Measurements from ENCODE around the gene STK32B. TPM values are rescaled to one million over a fixed set of nuclear protein-coding genes. Genes with fewer than 3 reads are reported as not detected.

STK32B gene
- total and polyA plus RNA-seq, 2 donors (not counting 3 experiments of a cell fraction or from before 2014, with no cell fraction given): 5.6 to 7.8 TPM

DNA sequence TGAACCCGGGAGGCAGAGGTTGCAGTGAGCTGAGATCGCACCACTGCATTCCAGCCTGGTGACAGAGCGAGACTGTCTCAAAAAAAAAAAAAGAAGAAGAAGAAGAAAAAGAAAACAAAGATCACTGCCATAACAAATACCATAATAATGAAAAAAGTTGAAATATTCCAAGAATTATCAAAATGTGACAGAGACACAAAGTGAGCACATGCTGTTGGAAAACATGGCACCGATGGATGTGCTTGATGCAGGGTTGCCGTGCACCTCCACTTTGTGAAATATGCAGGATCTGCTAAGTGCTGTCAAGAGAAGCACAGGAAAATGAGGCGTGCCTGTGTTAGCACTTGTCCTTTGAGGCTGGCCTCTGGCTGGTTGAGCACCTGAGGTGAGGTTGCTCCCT is 133.3 kb downstream of the STK32B start:
- Histone ChIP-seq H3K4me3 (replicated peaks in 1 of 3; ENCODE audit: insufficient read depth in 1 of 3, low read depth in 1 of 3, low read length in 3 of 3) (no peak overlapping the region), H3K27me3 (ENCODE audit: control insufficient read depth in 2 of 2, insufficient read depth in 2 of 2, low read length in 2 of 2) (no peaks in the 10 kb centered on the region), H3K27ac (ENCODE audit: insufficient read depth, low read depth, low read length) (no peak overlapping the region), H3K9me3 (replicated peaks; ENCODE audit: control insufficient read depth, insufficient read depth, low read length) (no peaks in the 10 kb centered on the region), H4K20me1 (replicated peaks; ENCODE audit: control insufficient read depth, extremely low read depth, insufficient read depth, low read length) (no peaks in the 10 kb centered on the region), H3K36me3 (ENCODE audit: control insufficient read depth in 2 of 2, extremely low read depth in 1 of 2, insufficient read depth in 2 of 2, low read length in 2 of 2) (no peaks in the 10 kb centered on the region), H3K79me2 (ENCODE audit: control insufficient read depth, insufficient read depth, low read length) (no peaks in the 10 kb centered on the region), H3K4me2 (ENCODE audit: insufficient read depth, low read length) (no peak overlapping the region), H3K9me1 (replicated peaks; ENCODE audit: control insufficient read depth, extremely low read depth, insufficient read depth, low read length) (no peaks in the 10 kb centered on the region), H3K4me1 (ENCODE audit: control insufficient read depth, extremely low read depth, insufficient read depth, low read length) (no peaks in the 10 kb centered on the region), H3K9ac (replicated peaks; ENCODE audit: extremely low read depth, insufficient read depth, low read length) (no peak overlapping the region), H2AFZ (ENCODE audit: low read depth, low read length) (no peak overlapping the region)
- intact Hi-C loops (cut with micrococcal nuclease): no loop called here
- no peak for FAIRE-seq
- TF ChIP-seq GATA2 (IDR thresholded peaks at IDR 0.05; ENCODE audit: insufficient read depth, insufficient read length, low read depth, low read length) (no peak), EZH2 (IDR thresholded peaks at IDR 0.05; ENCODE audit: borderline replicate concordance, low read depth, low read length, severe bottlenecking) (no peak), POLR2A (IDR thresholded peaks at IDR 0.05; ENCODE audit: low read depth, low read length) (no peak), MYC (IDR thresholded peaks at IDR 0.05; ENCODE audit: low read depth, low read length) (no peak), JUN (IDR thresholded peaks at IDR 0.05; ENCODE audit: borderline replicate concordance, insufficient read depth, insufficient read length, low read depth) (no peak), POLR2AphosphoS5 (IDR thresholded peaks at IDR 0.05; ENCODE audit: insufficient read depth, low read depth, low read length) (no peak), FOS (IDR thresholded peaks at IDR 0.05; ENCODE audit: borderline replicate concordance, insufficient read depth, low read length) (no peak)
- TF ChIP-seq, protein P1, sequence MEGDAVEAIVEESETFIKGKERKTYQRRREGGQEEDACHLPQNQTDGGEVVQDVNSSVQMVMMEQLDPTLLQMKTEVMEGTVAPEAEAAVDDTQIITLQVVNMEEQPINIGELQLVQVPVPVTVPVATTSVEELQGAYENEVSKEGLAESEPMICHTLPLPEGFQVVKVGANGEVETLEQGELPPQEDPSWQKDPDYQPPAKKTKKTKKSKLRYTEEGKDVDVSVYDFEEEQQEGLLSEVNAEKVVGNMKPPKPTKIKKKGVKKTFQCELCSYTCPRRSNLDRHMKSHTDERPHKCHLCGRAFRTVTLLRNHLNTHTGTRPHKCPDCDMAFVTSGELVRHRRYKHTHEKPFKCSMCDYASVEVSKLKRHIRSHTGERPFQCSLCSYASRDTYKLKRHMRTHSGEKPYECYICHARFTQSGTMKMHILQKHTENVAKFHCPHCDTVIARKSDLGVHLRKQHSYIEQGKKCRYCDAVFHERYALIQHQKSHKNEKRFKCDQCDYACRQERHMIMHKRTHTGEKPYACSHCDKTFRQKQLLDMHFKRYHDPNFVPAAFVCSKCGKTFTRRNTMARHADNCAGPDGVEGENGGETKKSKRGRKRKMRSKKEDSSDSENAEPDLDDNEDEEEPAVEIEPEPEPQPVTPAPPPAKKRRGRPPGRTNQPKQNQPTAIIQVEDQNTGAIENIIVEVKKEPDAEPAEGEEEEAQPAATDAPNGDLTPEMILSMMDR (IDR thresholded peaks at IDR 0.05; ENCODE audit: extremely low read depth in 1 of 2, insufficient read depth in 1 of 2, low read depth in 1 of 2, low read length in 2 of 2): no peak
- TF ChIP-seq, protein P2, sequence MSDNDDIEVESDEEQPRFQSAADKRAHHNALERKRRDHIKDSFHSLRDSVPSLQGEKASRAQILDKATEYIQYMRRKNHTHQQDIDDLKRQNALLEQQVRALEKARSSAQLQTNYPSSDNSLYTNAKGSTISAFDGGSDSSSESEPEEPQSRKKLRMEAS (IDR thresholded peaks at IDR 0.05; ENCODE audit: insufficient read depth, insufficient read length): no peak
- dilution Hi-C loops (cut with MboI; ENCODE audit: extremely low pct_ligation_motif_present, low sequenced_read_pairs): no loop called here
- ChIA-PET CTCF (no interaction called here), POLR2A (no interaction called here)
- no TSS peak for BruUV-seq (replicated peaks)
- DNase-seq (ENCODE audit: low read depth, low spot score): no peak

Data from endothelial cell of umbilical vein (primary cell).